Uterus (tissue), 2 donors: ENCODE results near the gene ABHD12B.

Experiments used
- POLR2A ChIP-seq, 2 donors: fragments of 450-650 bp; IDR thresholded peaks; one replicate each; pipeline ENCODE4 v1.6.1; 2016; ENCODE audit warnings: antibody characterized with exemption in 2 of 2, mild to moderate bottlenecking in 1 of 2, moderate library complexity in 1 of 2
- TF ChIP-seq, protein P1 (sequence below), 4 experiments: fragments of 200-600 bp in 2 of 4; fragments of 450-650 bp in 2 of 4; sonication (generic) in 2 of 4; IDR thresholded peaks; one replicate each; pipeline ENCODE4 v1.5.1; 2016 to 2019; ENCODE audit warnings: antibody characterized with exemption in 4 of 4, mild to moderate bottlenecking in 2 of 4, moderate library complexity in 1 of 4

DNA sequence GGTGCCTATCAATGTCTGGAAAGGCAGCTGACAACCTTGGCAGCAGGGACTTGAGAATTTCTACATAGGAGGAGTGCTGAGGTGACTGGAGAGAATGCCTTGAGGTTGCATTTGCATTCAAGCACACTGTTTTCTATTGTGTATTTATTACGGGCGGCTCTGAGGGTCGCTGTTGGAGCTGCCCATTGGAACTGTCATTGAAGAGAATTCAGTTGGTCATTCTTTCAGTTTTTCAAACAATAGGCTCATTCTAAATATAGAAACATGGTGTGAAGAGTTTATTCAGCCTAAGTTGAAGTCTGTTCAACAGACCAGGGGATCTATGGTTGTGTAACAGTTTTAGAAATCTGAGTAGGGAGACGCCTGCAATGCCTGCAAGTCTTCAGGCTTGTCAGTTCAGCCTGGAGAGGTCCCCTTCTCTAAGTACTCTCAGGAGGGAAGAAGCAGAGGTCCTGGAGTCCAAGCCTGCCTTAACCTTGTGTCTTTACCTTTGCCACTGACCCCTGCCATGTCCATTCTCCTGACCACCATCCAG is 9.8 kb upstream of the ABHD12B start:
- TF ChIP-seq, protein P1, sequence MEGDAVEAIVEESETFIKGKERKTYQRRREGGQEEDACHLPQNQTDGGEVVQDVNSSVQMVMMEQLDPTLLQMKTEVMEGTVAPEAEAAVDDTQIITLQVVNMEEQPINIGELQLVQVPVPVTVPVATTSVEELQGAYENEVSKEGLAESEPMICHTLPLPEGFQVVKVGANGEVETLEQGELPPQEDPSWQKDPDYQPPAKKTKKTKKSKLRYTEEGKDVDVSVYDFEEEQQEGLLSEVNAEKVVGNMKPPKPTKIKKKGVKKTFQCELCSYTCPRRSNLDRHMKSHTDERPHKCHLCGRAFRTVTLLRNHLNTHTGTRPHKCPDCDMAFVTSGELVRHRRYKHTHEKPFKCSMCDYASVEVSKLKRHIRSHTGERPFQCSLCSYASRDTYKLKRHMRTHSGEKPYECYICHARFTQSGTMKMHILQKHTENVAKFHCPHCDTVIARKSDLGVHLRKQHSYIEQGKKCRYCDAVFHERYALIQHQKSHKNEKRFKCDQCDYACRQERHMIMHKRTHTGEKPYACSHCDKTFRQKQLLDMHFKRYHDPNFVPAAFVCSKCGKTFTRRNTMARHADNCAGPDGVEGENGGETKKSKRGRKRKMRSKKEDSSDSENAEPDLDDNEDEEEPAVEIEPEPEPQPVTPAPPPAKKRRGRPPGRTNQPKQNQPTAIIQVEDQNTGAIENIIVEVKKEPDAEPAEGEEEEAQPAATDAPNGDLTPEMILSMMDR (IDR thresholded peaks at IDR 0.05), result no peak
- TF ChIP-seq POLR2A (IDR thresholded peaks at IDR 0.05), result no peak
